ENCODE data around the gene DOCK11.

DNA sequence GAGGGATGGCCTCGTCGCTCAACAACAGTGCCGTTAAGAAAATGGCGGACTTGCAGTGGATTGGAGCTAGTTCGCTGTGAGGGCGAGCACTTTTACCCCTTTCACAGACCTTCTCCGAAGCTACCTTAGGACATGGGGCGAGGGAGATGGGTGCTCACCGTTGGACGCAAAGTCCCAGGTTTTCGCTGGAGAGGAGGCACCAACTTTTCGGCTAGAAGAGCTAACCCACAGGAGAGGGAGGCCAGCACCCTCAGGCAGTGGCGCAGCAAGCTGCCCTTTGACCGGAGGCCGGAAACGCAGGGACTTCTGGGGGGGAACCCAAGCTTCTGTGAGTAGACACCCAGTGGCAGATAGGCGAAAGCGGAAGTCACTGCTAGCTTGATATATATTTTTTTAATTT lies 138.7 kb downstream of the DOCK11 start:
- TF ChIP-seq, protein P1, sequence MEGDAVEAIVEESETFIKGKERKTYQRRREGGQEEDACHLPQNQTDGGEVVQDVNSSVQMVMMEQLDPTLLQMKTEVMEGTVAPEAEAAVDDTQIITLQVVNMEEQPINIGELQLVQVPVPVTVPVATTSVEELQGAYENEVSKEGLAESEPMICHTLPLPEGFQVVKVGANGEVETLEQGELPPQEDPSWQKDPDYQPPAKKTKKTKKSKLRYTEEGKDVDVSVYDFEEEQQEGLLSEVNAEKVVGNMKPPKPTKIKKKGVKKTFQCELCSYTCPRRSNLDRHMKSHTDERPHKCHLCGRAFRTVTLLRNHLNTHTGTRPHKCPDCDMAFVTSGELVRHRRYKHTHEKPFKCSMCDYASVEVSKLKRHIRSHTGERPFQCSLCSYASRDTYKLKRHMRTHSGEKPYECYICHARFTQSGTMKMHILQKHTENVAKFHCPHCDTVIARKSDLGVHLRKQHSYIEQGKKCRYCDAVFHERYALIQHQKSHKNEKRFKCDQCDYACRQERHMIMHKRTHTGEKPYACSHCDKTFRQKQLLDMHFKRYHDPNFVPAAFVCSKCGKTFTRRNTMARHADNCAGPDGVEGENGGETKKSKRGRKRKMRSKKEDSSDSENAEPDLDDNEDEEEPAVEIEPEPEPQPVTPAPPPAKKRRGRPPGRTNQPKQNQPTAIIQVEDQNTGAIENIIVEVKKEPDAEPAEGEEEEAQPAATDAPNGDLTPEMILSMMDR (conservative IDR thresholded peaks at IDR 0.05; ENCODE audit: low read length) = no peak
- no peak for TF ChIP-seq EZH2phosphoT487 (IDR thresholded peaks at IDR 0.05; ENCODE audit: borderline replicate concordance)
